Esophagus squamous epithelium (tissue), 4 donors: Measurements from ENCODE around the gene SEMA5A.

Experiments
- POLR2A ChIP-seq, 4 donors: fragments of 450-650 bp; IDR thresholded peaks; one replicate each; pipeline ENCODE4 v1.6.1; 2017; ENCODE audit warnings: antibody characterized with exemption in 4 of 4, mild to moderate bottlenecking in 4 of 4, moderate library complexity in 3 of 4
- TF ChIP-seq, protein P1 (sequence below), 6 experiments: fragments of 450-650 bp in 4 of 6; fragments of 200-600 bp in 2 of 6; sonication (generic) in 2 of 6; IDR thresholded peaks; one replicate each; pipeline ENCODE4 v1.5.1; 2016 to 2019; ENCODE audit warnings: antibody characterized with exemption in 6 of 6, mild to moderate bottlenecking in 4 of 6, moderate library complexity in 4 of 6

DNA sequence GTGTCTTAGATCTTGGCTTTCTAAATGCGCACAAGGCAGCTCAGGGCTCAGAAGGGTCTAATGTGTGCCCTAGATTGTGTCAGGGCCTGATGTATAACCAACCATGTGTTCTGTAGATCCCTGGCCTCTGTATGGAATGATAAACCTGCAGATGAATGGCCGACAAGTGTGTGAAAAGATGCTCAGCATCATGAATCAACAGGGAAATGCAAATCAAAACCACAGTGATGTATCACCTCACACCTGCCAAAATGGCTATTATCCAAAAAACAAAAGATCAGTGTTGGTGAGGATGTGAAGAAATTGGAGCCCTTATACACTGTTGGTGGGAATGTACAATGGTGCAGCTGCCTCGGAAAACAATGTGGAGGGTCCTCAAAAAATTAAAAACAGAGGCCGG, 489.8 kb downstream of the SEMA5A start:
- TF ChIP-seq, protein P1, sequence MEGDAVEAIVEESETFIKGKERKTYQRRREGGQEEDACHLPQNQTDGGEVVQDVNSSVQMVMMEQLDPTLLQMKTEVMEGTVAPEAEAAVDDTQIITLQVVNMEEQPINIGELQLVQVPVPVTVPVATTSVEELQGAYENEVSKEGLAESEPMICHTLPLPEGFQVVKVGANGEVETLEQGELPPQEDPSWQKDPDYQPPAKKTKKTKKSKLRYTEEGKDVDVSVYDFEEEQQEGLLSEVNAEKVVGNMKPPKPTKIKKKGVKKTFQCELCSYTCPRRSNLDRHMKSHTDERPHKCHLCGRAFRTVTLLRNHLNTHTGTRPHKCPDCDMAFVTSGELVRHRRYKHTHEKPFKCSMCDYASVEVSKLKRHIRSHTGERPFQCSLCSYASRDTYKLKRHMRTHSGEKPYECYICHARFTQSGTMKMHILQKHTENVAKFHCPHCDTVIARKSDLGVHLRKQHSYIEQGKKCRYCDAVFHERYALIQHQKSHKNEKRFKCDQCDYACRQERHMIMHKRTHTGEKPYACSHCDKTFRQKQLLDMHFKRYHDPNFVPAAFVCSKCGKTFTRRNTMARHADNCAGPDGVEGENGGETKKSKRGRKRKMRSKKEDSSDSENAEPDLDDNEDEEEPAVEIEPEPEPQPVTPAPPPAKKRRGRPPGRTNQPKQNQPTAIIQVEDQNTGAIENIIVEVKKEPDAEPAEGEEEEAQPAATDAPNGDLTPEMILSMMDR (IDR thresholded peaks at IDR 0.05): no peak
- no peak for TF ChIP-seq POLR2A (IDR thresholded peaks at IDR 0.05)
